ENCODE measurements around the gene REC8. TPM values are rescaled to one million over a fixed set of nuclear protein-coding genes. Genes with fewer than 3 reads are reported as not detected.
A peak's percentile ranks its signal among the peaks of the same experiment; 100 is the strongest.

Gene REC8
- total and polyA plus RNA-seq, 2 of the 4 experiments (the other 2 are of a cell fraction): 0.36 to 3.5 TPM

DNA sequence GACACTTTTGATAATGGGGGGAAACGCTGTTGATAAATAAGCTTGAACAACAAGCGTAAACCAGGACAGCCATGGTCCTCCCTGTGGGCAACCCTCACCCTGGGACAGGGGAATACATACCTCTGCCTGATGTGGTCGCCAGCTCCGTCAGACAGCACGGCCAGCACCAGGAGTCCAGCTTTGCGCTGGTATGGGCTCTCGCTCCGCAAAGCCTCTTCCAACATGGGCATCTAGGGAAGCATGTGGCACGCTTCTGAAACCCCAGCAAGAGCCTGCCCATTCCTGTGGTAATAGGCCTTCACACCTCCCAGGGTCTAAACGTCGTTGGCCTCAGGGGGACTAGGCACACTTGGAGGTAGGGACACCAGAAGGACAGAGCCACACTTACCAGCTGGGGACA, 13.9 kb downstream of the REC8 start:
- Histone ChIP-seq H3K56ac (ENCODE audit: extremely low read depth, insufficient read depth, low read length) (no peak overlapping the region), H4K20me1 (ENCODE audit: insufficient read depth, low read length) (no peaks in the 10 kb centered on the region), H3K14ac (replicated peaks; ENCODE audit: low read depth, low read length) (no peak overlapping the region), H2AK5ac (ENCODE audit: low read depth, low read length) (no peak overlapping the region), H3K18ac (ENCODE audit: low read depth, low read length) (no peak overlapping the region), H4K8ac (ENCODE audit: low read depth in 2 of 2, low read length in 2 of 2) (no peak overlapping the region), H3K23ac (ENCODE audit: low read depth, low read length) (no peak overlapping the region), H3K9me1 (ENCODE audit: insufficient read depth, low read length) (peaks cover 18% of the 10 kb centered on the region), H3K27ac (ENCODE audit: insufficient read depth, low read length) (no peak overlapping the region), H2BK5ac (ENCODE audit: low read depth, low read length, poor library complexity, severe bottlenecking) (no peak overlapping the region), H4K5ac (ENCODE audit: low read depth, low read length) (no peak overlapping the region), H3K27me3 (ENCODE audit: control insufficient read depth, insufficient read depth, low read length) (no peaks in the 10 kb centered on the region), H3K79me1 (ENCODE audit: low read depth in 1 of 2, low read length in 2 of 2) (peaks cover 17 to 49% of the 10 kb centered on the region in 2 experiments), H3K4me3 (ENCODE audit: insufficient read depth, low read depth, low read length) (no peak overlapping the region), H3K36me3 (ENCODE audit: control insufficient read depth, insufficient read depth, low read length) (peaks cover 61% of the 10 kb centered on the region), H2AFZ (replicated peaks; ENCODE audit: low read length, poor library complexity) (no peak overlapping the region), H2BK20ac (ENCODE audit: low read depth, low read length) (no peak overlapping the region), H3K9ac (ENCODE audit: low read depth, low read length) (no peak overlapping the region), H3K9me3 (ENCODE audit: control insufficient read depth, insufficient read depth, low read length) (no peaks in the 10 kb centered on the region), H3K4me2 (ENCODE audit: low read depth, low read length) (no peak overlapping the region), H3K4me1 (ENCODE audit: control insufficient read depth, insufficient read depth, low read length) (peaks cover 4% of the 10 kb centered on the region), H4K91ac (ENCODE audit: insufficient read depth, low read depth, low read length) (no peak overlapping the region), H3K4ac (ENCODE audit: low read depth, low read length) (no peak overlapping the region), H2AK9ac (replicated peaks; ENCODE audit: low read depth, low read length, poor library complexity) (peak overlapping the region; percentile 59), H2BK120ac (ENCODE audit: low read depth, low read length) (no peak overlapping the region), H2BK15ac (ENCODE audit: low read depth, low read length) (no peak overlapping the region)
- TF ChIP-seq, protein P1, sequence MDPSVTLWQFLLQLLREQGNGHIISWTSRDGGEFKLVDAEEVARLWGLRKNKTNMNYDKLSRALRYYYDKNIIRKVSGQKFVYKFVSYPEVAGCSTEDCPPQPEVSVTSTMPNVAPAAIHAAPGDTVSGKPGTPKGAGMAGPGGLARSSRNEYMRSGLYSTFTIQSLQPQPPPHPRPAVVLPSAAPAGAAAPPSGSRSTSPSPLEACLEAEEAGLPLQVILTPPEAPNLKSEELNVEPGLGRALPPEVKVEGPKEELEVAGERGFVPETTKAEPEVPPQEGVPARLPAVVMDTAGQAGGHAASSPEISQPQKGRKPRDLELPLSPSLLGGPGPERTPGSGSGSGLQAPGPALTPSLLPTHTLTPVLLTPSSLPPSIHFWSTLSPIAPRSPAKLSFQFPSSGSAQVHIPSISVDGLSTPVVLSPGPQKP (IDR thresholded peaks at IDR 0.05; ENCODE audit: borderline replicate concordance, low read depth, low read length): no peak
- TF ChIP-seq, protein P2, sequence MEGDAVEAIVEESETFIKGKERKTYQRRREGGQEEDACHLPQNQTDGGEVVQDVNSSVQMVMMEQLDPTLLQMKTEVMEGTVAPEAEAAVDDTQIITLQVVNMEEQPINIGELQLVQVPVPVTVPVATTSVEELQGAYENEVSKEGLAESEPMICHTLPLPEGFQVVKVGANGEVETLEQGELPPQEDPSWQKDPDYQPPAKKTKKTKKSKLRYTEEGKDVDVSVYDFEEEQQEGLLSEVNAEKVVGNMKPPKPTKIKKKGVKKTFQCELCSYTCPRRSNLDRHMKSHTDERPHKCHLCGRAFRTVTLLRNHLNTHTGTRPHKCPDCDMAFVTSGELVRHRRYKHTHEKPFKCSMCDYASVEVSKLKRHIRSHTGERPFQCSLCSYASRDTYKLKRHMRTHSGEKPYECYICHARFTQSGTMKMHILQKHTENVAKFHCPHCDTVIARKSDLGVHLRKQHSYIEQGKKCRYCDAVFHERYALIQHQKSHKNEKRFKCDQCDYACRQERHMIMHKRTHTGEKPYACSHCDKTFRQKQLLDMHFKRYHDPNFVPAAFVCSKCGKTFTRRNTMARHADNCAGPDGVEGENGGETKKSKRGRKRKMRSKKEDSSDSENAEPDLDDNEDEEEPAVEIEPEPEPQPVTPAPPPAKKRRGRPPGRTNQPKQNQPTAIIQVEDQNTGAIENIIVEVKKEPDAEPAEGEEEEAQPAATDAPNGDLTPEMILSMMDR (conservative IDR thresholded peaks at IDR 0.05; ENCODE audit: low read depth, low read length): no peak
- no peak for TF ChIP-seq RCOR1 (IDR thresholded peaks at IDR 0.05; ENCODE audit: insufficient replicate concordance, low read length)
- no peak for TF ChIP-seq MAZ (IDR thresholded peaks at IDR 0.05; ENCODE audit: borderline replicate concordance, low read depth, low read length)
- no peak for TF ChIP-seq FOS (IDR thresholded peaks at IDR 0.05; ENCODE audit: low read depth, low read length)
- no peak for TF ChIP-seq POLR2A (IDR thresholded peaks at IDR 0.05; ENCODE audit: low read depth, low read length)
- TF ChIP-seq MXI1 (IDR thresholded peaks at IDR 0.05; ENCODE audit: borderline replicate concordance, low read depth, low read length): no peak
- TF ChIP-seq RAD21 (IDR thresholded peaks at IDR 0.05; ENCODE audit: low read length): no peak
- TF ChIP-seq CHD1 (IDR thresholded peaks at IDR 0.05; ENCODE audit: low read depth, low read length): no peak
- no peak for TF ChIP-seq SMC3 (IDR thresholded peaks at IDR 0.05; ENCODE audit: low read depth, low read length)
- TF ChIP-seq MAFK (IDR thresholded peaks at IDR 0.05; ENCODE audit: low read depth, low read length): no peak
- TF ChIP-seq CEBPB (IDR thresholded peaks at IDR 0.05; ENCODE audit: low read depth, low read length): no peak
- TF ChIP-seq, protein P3, sequence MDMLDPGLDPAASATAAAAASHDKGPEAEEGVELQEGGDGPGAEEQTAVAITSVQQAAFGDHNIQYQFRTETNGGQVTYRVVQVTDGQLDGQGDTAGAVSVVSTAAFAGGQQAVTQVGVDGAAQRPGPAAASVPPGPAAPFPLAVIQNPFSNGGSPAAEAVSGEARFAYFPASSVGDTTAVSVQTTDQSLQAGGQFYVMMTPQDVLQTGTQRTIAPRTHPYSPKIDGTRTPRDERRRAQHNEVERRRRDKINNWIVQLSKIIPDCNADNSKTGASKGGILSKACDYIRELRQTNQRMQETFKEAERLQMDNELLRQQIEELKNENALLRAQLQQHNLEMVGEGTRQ (IDR thresholded peaks at IDR 0.05; ENCODE audit: low read depth, low read length): no peak
- TF ChIP-seq RFX5 (IDR thresholded peaks at IDR 0.05; ENCODE audit: low read depth, low read length): no peak
- ATAC-seq (ENCODE audit: low read depth) (no peak), DNase-seq (no peak)
- dilution Hi-C loops (cut with HindIII; ENCODE audit: low sequenced_read_pairs, unreplicated experiment): no loop called here
- POLR2A ChIA-PET (ENCODE audit: unreplicated experiment): interaction anchor here (1.0 kb wide), 1 partner anchor 10 kb away, joined by 3 read pairs; the partner anchor contains the start of gene TM9SF1
- BruUV-seq (replicated peaks): no TSS peak
- intact Hi-C loops (cut with micrococcal nuclease): no loop called here
- in situ Hi-C loops (cut with MboI; ENCODE audit: low sequenced_read_pairs): no loop called here
- 40% methylated on average over 1 of the region's 11 CpGs; no CpG with 5 or more reads in 1 of the 2 experiments for WGBS, 2 experiments (ENCODE audit: extremely low coverage in 2 of 2, insufficient read length in 1 of 2)
- CTCF ChIA-PET: no interaction called here
